ENCODE measurements around the gene NSUN5.
"Not testable (repeated sequence)": the region's sequence is repeated elsewhere in the genome, so short reads cannot be mapped to it uniquely, and the experiment has no call there.

Gene NSUN5

GRCh38 chr7:73313521-73313906, 4.9 kb upstream of the NSUN5 start:
- H3K9me3 Mint-ChIP-seq, result no peaks in the 10 kb centered on the region
- H3K27me3 Mint-ChIP-seq, result no peaks in the 10 kb centered on the region
- H3K27ac Mint-ChIP-seq, result no peak overlapping the region
- no peak overlapping the region for H3K4me3 Mint-ChIP-seq
- H3K4me1 Mint-ChIP-seq (ENCODE audit: low read depth), result peaks cover 10% of the 10 kb centered on the region
- no peaks in the 10 kb centered on the region for H3K36me3 Mint-ChIP-seq (ENCODE audit: low read depth)

DNA sequence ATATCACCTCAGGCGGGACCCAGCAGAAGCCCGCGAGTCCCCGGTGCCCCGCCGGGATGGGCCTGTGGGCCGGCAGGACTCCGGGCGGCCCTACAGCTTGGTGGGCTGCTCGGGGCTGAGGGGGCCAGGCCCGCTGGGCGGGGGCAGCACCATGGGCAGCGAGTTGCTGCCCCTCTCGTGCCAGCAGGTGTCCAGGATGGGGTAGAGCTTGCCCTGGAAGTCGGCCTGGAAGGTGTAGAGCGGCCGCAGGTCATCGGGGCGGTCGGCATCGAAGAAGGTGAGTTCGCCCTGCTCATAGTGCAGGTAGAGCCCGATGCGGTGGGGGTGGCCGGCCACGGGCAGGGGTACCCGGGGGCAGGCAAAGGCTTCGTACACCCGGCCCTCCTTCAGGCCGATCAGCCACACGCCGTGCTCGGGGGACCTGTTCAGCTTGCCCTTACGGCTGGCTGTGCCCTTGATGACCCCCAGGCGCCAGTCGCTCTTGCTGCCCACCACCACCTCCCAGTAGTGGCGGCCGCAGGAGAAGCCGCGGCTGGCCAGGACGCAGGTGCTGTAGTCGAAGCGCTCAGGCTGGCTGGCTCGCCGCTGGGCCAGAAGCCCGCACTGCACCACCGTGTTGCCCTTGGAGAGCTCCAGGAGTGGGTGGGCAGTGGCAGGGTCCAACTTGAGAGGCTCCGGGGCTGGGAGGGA, 4.3 kb upstream of the NSUN5 start:
- Mint-ChIP-seq H3K4me1 (ENCODE audit: low read depth) (peaks cover 13% of the 10 kb centered on the region), H3K4me3 (no peak overlapping the region), H3K27ac (no peak overlapping the region), H3K36me3 (ENCODE audit: low read depth) (peaks cover 3% of the 10 kb centered on the region), H3K9me3 (no peaks in the 10 kb centered on the region), H3K27me3 (no peaks in the 10 kb centered on the region)

DNA sequence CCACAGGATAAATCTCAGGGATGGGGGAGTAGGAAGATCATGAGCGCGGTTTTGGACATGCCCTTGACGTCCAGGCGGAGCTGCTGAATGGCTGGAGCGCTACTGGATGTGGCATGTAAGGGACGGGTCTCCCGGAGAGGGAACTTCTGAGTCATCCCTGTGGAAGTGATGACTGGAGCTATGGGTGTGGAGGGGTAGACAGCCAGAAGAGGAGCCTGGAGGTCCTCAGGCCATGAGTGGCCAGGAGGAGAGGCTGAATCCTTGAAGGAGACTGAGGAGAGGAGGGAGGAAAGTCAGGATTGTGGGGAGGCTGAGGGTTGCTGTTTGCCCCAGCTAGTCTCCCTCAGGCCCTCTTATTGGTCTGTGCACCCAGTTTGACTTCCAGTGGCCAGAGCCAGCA, 2.8 kb upstream of the NSUN5 start:
- peaks cover 18% of the 10 kb centered on the region for H3K36me3 Mint-ChIP-seq (ENCODE audit: low read depth)
- not testable (repeated sequence) for H3K9me3 Mint-ChIP-seq, H3K27ac Mint-ChIP-seq

DNA sequence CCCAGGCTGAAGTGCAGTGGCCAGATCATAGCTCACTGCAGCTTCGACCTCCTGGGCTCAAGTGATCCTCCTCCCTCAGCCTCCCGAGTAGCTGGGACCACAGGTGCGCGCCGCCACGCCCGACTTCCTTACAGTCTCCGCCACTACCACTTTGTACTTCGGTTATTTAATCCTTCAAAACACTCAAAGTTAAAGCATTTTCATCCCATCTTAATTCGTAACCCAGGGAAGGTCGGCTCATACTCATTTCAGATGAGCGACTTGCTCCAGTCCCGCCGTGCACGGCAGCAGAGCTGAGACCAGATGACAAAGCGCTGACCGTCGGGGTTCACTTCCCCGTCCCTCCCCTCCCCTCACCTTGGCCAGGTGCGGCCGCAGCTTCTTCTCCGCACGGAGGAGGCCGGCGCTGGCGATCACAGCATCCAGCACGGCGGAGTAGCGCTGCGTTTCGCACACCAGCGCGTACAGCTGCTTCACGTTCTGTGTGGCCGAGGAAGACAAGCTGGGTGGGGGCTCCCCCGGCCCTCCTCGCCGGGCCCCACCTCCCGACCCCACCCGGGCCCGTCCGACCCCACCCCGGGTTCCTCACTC, 457 bp downstream of the NSUN5 start:
- no peaks in the 10 kb centered on the region for H3K9me3 Mint-ChIP-seq
- peak overlapping the region; percentile 95 for H3K27ac Mint-ChIP-seq
- no peaks in the 10 kb centered on the region for H3K27me3 Mint-ChIP-seq
- H3K4me1 Mint-ChIP-seq (ENCODE audit: low read depth), result peaks cover 31% of the 10 kb centered on the region
- H3K4me3 Mint-ChIP-seq, result peak overlapping the region; percentile 94
- peaks cover 32% of the 10 kb centered on the region for H3K36me3 Mint-ChIP-seq (ENCODE audit: low read depth)

More for the DNA sequence above, 2.8 kb upstream of the NSUN5 start:
- not testable (repeated sequence) for H3K4me3 Mint-ChIP-seq, H3K27me3 Mint-ChIP-seq
- peaks cover 27% of the 10 kb centered on the region for H3K4me1 Mint-ChIP-seq (ENCODE audit: low read depth)

GRCh38 chr7:73307436-73307835, 1.2 kb downstream of the NSUN5 start:
- Mint-ChIP-seq H3K4me1 (ENCODE audit: low read depth) (peaks cover 31% of the 10 kb centered on the region), H3K4me3 (peak overlapping the region; percentile 94), H3K36me3 (ENCODE audit: low read depth) (peaks cover 37% of the 10 kb centered on the region), H3K27me3 (no peaks in the 10 kb centered on the region), H3K27ac (peak overlapping the region; percentile 95), H3K9me3 (no peaks in the 10 kb centered on the region)

GRCh38 chr7:73304612-73305387, 3.8 kb downstream of the NSUN5 start:
- H3K4me3 Mint-ChIP-seq, H3K27me3 Mint-ChIP-seq, H3K27ac Mint-ChIP-seq, H3K9me3 Mint-ChIP-seq: not testable (repeated sequence)
- Mint-ChIP-seq H3K4me1 (ENCODE audit: low read depth) (peaks cover 31% of the 10 kb centered on the region), H3K36me3 (ENCODE audit: low read depth) (peaks cover 37% of the 10 kb centered on the region)

DNA sequence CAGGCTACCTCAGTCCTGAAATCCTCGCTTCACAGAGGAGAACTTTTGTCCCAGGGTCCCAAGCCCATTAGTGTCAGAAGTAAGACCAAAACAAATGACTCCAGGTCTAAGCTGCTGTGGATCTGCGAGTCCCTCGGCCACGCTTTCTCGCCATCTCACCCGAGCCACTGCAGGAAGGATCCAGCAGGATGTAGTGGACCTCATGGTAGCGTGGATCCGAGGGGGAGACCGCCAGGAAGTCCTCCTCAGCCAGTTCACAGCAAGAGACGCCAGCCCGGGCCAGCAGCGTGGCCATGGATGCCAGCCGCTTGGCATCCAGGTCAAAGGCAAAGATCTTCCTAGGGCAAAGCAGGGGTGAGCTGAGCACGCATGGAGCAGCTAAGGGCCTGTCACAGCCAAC, 4.6 kb downstream of the NSUN5 start:
- Mint-ChIP-seq H3K4me3 (no peak overlapping the region), H3K27me3 (no peaks in the 10 kb centered on the region), H3K27ac (no peak overlapping the region), H3K36me3 (ENCODE audit: low read depth) (peaks cover 37% of the 10 kb centered on the region), H3K9me3 (no peaks in the 10 kb centered on the region), H3K4me1 (ENCODE audit: low read depth) (peaks cover 26% of the 10 kb centered on the region)

DNA sequence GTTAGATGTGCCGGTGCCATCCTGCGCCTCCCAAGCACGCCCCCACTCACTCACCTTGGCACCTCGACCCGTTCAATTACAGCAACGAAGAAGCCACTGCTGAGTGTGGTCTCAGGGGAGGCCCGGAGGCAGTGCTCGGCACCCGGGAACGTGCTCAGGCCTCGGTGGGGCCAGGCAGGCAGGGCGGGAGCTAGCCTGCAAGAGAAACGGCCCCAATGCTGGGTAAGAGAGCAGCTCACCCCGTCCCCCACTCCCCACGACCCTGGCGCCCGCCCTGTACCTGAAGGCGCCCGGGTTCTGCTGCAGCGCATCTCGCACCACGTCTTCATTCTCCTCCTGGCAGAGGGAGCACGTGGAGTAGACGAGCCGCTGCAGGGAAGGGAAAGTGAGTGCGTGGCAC, 5.1 kb downstream of the NSUN5 start:
- Mint-ChIP-seq H3K36me3 (ENCODE audit: low read depth) (peaks cover 37% of the 10 kb centered on the region), H3K27ac (no peak overlapping the region), H3K4me3 (no peak overlapping the region), H3K9me3 (no peaks in the 10 kb centered on the region), H3K4me1 (ENCODE audit: low read depth) (peaks cover 21% of the 10 kb centered on the region), H3K27me3 (no peaks in the 10 kb centered on the region)

- H3K36me3 Mint-ChIP-seq (ENCODE audit: low read depth), result peaks cover 33% of the 10 kb centered on the region
- H3K4me3 Mint-ChIP-seq, H3K9me3 Mint-ChIP-seq, H3K27ac Mint-ChIP-seq, H3K27me3 Mint-ChIP-seq: not testable (repeated sequence)
- peaks cover 17% of the 10 kb centered on the region for H3K4me1 Mint-ChIP-seq (ENCODE audit: low read depth)
These were observed 5.8 kb downstream of the NSUN5 start for GRCh38 chr7:73302846-73303245.

- not testable (repeated sequence) for H3K27ac Mint-ChIP-seq; H3K4me1 Mint-ChIP-seq (ENCODE audit: low read depth); H3K9me3 Mint-ChIP-seq; H3K4me3 Mint-ChIP-seq; H3K27me3 Mint-ChIP-seq
- peaks cover 17% of the 10 kb centered on the region for H3K36me3 Mint-ChIP-seq (ENCODE audit: low read depth)
These were observed 7.5 kb downstream of the NSUN5 start for GRCh38 chr7:73301108-73301507.

- not testable (repeated sequence) for H3K4me1 Mint-ChIP-seq (ENCODE audit: low read depth); H3K9me3 Mint-ChIP-seq; H3K27me3 Mint-ChIP-seq; H3K27ac Mint-ChIP-seq; H3K4me3 Mint-ChIP-seq
- H3K36me3 Mint-ChIP-seq (ENCODE audit: low read depth), result peaks cover 12% of the 10 kb centered on the region
These were observed 8.8 kb downstream of the NSUN5 start for GRCh38 chr7:73299812-73300211.

- not testable (repeated sequence) for H3K9me3 Mint-ChIP-seq; H3K27ac Mint-ChIP-seq; H3K4me1 Mint-ChIP-seq (ENCODE audit: low read depth); H3K4me3 Mint-ChIP-seq; H3K27me3 Mint-ChIP-seq; H3K36me3 Mint-ChIP-seq (ENCODE audit: low read depth)
These were observed 10.9 kb downstream of the NSUN5 start for GRCh38 chr7:73297706-73298105.

- not testable (repeated sequence) for H3K36me3 Mint-ChIP-seq (ENCODE audit: low read depth); H3K27me3 Mint-ChIP-seq; H3K27ac Mint-ChIP-seq; H3K4me1 Mint-ChIP-seq (ENCODE audit: low read depth); H3K4me3 Mint-ChIP-seq; H3K9me3 Mint-ChIP-seq
These were observed 11.4 kb downstream of the NSUN5 start for GRCh38 chr7:73297235-73297634.

DNA sequence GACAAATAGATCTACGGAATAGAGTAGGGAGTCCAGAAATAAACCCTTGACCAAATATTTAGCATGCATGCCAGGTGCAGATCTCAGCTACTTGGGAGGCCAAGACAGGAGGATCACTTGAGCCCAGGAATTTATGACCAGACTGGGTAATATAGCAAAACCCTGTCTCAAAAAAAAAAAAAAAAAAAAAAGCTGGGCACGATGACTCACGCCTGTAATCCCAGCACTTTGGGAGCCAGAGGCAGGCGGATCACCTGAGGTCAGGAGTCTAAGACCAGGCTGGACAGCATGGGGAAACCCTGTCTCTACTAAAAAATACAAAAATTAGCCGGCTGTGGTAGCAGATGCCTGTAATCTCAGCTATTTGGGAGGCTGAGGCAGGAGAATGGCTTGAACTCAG, 31.4 kb downstream of the NSUN5 start:
- not testable (repeated sequence) for H3K9me3 Mint-ChIP-seq, H3K4me3 Mint-ChIP-seq

DNA sequence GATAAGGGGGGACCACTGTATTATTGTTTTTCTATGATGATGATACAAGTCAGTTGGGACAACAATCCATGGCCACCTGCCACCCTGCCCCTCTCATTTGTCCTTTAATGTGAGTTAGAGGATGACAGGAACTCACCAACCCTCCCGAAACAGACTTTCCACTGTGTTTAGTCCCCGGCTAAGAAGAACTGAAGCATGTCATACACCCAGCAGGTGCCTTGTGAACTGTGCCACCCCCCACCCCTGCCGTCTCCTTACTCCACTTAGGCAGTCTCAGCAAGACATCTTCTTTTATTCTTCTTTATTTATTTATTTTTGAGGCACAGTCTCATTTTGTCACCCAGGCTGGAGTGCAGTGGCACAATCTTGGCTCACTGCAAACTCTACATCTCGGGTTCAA, 40.8 kb downstream of the NSUN5 start:
- not testable (repeated sequence) for H3K27me3 Mint-ChIP-seq; H3K4me3 Mint-ChIP-seq; H3K9me3 Mint-ChIP-seq; H3K27ac Mint-ChIP-seq; H3K4me1 Mint-ChIP-seq (ENCODE audit: low read depth); H3K36me3 Mint-ChIP-seq (ENCODE audit: low read depth)

More for the DNA sequence above, 31.4 kb downstream of the NSUN5 start:
- H3K27me3 Mint-ChIP-seq; H3K4me1 Mint-ChIP-seq (ENCODE audit: low read depth); H3K27ac Mint-ChIP-seq; H3K36me3 Mint-ChIP-seq (ENCODE audit: low read depth): not testable (repeated sequence)

Data from stimulated activated naive CD8-positive, alpha-beta T cell treated with anti-CD3 and anti-CD28 coated beads, Interleukin-15, Interleukin-2, amounts not matched to agents 100 ng/mL and 50 ng/mL, for 24 hours (primary cell).